Hepatocyte (in vitro differentiated cells): Measurements from ENCODE around the gene BORCS6. TPM values are rescaled to one million over a fixed set of nuclear protein-coding genes. Genes with fewer than 3 reads are reported as not detected.

Experiments
- DNase-seq: peaks from one replicate; pipeline ENCODE4 v3.0.0-alpha.2; 2016; ENCODE audit warnings: low spot score
- H2AFZ ChIP-seq: fragments of 200-600 bp; sonication (generic); 2 replicates; pipeline ENCODE4 v1.6.0; 2016; ENCODE audit warnings: antibody characterized with exemption, mild to moderate bottlenecking
- H3K27ac ChIP-seq: fragments of 200-600 bp; sonication (generic); 2 replicates; pipeline ENCODE4 v1.5.1; 2016; ENCODE audit warnings: mild to moderate bottlenecking
- H3K27me3 ChIP-seq: fragments of 200-600 bp; sonication (generic); 2 replicates; pipeline ENCODE4 v1.6.1; 2016
- H3K36me3 ChIP-seq: fragments of 200-600 bp; sonication (generic); replicated peaks from 2 replicates; pipeline ENCODE4 v1.5.1; 2016; ENCODE audit warnings: low read depth; ENCODE audit not compliant: insufficient read depth
- H3K4me1 ChIP-seq: fragments of 200-600 bp; sonication (generic); 2 replicates; pipeline ENCODE4 v1.5.1; 2016; ENCODE audit warnings: mild to moderate bottlenecking, moderate library complexity; ENCODE audit not compliant: insufficient read depth
- H3K4me2 ChIP-seq: fragments of 200-600 bp; sonication (generic); 2 replicates; pipeline ENCODE4 v1.6.0; 2016
- H3K4me3 ChIP-seq: fragments of 200-600 bp; sonication (generic); 2 replicates; pipeline ENCODE4 v1.5.1; 2016; ENCODE audit warnings: mild to moderate bottlenecking
- H3K79me2 ChIP-seq: fragments of 200-600 bp; sonication (generic); 2 replicates; pipeline ENCODE4 v1.6.0; 2017; ENCODE audit warnings: mild to moderate bottlenecking
- H3K9me2 ChIP-seq: fragments of 200-600 bp; sonication (generic); replicated peaks from 2 replicates; pipeline ENCODE4 v1.6.0; 2017; ENCODE audit warnings: mild to moderate bottlenecking; ENCODE audit not compliant: insufficient read depth
- H3K9me3 ChIP-seq: fragments of 200-600 bp; sonication (generic); 2 replicates; pipeline ENCODE4 v1.5.1; 2016; ENCODE audit warnings: low read depth, mild to moderate bottlenecking
- H4K20me1 ChIP-seq: fragments of 200-600 bp; sonication (generic); 2 replicates; pipeline ENCODE4 v1.6.0; 2016; ENCODE audit warnings: mild to moderate bottlenecking; ENCODE audit not compliant: insufficient read depth, poor library complexity, severe bottlenecking
- EZH2 ChIP-seq: fragments of 200-600 bp; sonication (generic); IDR thresholded peaks from 2 replicates; pipeline ENCODE4 v1.6.1; 2016; ENCODE audit warnings: antibody characterized with exemption, mild to moderate bottlenecking, borderline replicate concordance
- EZH2phosphoT487 ChIP-seq: fragments of 200-600 bp; sonication (generic); IDR thresholded peaks from one replicate; pipeline ENCODE4 v1.6.1; 2018; ENCODE audit warnings: antibody characterized with exemption, mild to moderate bottlenecking, low read depth, moderate library complexity; ENCODE audit not compliant: unreplicated experiment, severe bottlenecking
- WGBS: methylation state at CpG from one replicate; pipeline ENCODE4 v1.1.6; 2016; ENCODE audit warnings: low lambda C conversion rate; ENCODE audit errors: missing lambda C conversion rate; 5-methylcytosine and 5-hydroxymethylcytosine counted together
- polyA plus RNA-seq: library from polyadenylated mRNA; unstranded; fragments of >200 nt; fragmentation: Nextera tagmentation; extraction: Ambion mirVana; gene quantifications from 2 replicates; pipeline ENCODE4 v1.2.1, GENCODE V29; 2016
- total RNA-seq: library from RNA; depleted of rRNA; stranded (reverse); fragments of >200 nt; gene quantifications from 2 replicates; pipeline ENCODE4 v1.2.3, GENCODE V29; 2014
- TF ChIP-seq, protein P1 (sequence below): fragments of 200-600 bp; sonication (generic); IDR thresholded peaks from 2 replicates; pipeline ENCODE4 v1.5.1; 2016; ENCODE audit warnings: antibody characterized with exemption, mild to moderate bottlenecking; ENCODE audit not compliant: poor library complexity

The BORCS6 gene
- total and polyA plus RNA-seq, 2 experiments from 2014 or later, result 9.4 to 10.2 TPM

DNA sequence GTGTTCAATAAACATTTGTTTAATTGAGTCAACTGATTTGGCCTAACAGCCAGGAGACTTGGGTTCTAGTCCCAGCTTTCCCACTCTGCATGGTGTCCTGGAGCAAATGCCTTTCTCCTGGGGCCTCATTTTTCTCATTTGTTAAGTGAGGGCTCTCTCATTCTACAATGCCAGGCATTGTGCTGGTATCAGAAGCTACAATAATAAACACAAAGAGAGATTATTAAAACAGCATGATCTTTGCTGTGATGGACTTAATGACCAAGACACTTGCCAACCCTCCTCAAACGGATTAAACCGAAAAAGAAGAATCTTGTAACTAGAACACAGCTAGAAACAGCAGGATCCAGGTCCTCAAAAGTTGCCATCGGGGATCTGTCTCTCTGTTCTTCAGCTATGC, 22.5 kb downstream of the BORCS6 start:
- Histone ChIP-seq H3K27ac (no peak overlapping the region), H3K79me2 (peaks cover 10% of the 10 kb centered on the region), H3K4me3 (no peak overlapping the region), H3K36me3 (no peaks in the 10 kb centered on the region), H3K27me3 (no peaks in the 10 kb centered on the region), H3K4me1 (peaks cover 13% of the 10 kb centered on the region), H3K9me2 (no peaks in the 10 kb centered on the region), H4K20me1 (no peaks in the 10 kb centered on the region), H2AFZ (no peak overlapping the region), H3K9me3 (no peaks in the 10 kb centered on the region), H3K4me2 (no peak overlapping the region)
- 86% methylated on average over 3 of the region's 3 CpGs for WGBS
- no peak for TF ChIP-seq EZH2
- TF ChIP-seq EZH2phosphoT487, result no peak
- TF ChIP-seq, protein P1, sequence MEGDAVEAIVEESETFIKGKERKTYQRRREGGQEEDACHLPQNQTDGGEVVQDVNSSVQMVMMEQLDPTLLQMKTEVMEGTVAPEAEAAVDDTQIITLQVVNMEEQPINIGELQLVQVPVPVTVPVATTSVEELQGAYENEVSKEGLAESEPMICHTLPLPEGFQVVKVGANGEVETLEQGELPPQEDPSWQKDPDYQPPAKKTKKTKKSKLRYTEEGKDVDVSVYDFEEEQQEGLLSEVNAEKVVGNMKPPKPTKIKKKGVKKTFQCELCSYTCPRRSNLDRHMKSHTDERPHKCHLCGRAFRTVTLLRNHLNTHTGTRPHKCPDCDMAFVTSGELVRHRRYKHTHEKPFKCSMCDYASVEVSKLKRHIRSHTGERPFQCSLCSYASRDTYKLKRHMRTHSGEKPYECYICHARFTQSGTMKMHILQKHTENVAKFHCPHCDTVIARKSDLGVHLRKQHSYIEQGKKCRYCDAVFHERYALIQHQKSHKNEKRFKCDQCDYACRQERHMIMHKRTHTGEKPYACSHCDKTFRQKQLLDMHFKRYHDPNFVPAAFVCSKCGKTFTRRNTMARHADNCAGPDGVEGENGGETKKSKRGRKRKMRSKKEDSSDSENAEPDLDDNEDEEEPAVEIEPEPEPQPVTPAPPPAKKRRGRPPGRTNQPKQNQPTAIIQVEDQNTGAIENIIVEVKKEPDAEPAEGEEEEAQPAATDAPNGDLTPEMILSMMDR, result no peak
- no peak for DNase-seq

DNA sequence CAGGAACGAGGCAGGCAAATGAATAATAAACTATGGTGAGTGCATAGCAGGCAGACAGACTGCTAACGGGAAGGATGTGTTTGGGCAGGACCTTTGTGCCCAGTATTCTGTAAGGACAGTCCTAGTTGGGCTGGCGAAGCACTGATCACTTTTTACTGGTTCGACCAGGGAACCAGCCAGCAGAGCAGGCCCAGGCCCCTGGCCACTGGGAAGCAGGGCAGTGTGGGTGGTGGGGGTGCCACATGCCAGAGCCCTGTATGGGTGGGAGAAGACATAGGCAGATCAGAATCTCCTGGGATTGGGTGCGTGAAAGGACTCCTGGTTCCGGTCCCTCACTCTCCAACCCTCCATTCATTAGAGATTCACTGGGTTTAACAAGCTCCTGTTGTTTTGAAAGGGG, 23.2 kb downstream of the BORCS6 start:
- Histone ChIP-seq H3K4me3 (no peak overlapping the region), H3K27me3 (no peaks in the 10 kb centered on the region), H4K20me1 (peaks cover 4% of the 10 kb centered on the region), H3K4me1 (peaks cover 16% of the 10 kb centered on the region), H2AFZ (no peak overlapping the region), H3K4me2 (no peak overlapping the region), H3K36me3 (no peaks in the 10 kb centered on the region), H3K9me2 (no peaks in the 10 kb centered on the region), H3K27ac (no peak overlapping the region), H3K9me3 (no peaks in the 10 kb centered on the region), H3K79me2 (peaks cover 18% of the 10 kb centered on the region)
- TF ChIP-seq EZH2 (no peak), EZH2phosphoT487 (no peak)
- TF ChIP-seq, protein P1, result no peak
- whole genome bisulfite sequencing, result 94% methylated on average over 6 of the region's 6 CpGs
- no peak for DNase-seq

DNA sequence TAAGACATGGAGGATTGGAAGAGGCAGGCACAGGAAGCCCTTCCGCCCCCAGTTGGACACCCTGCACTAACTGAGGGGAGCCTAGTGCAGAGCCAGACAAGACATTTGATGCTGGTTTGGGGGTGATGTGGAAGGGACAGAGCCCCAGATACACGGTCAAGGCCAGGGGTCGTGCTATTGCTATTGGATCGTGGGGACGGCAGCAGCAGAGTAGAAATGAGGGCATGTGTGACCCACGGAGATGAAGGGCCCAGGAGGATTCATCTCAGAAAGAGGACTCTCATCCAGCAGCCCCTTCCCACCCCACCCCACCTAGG, 25.2 kb downstream of the BORCS6 start:
- H3K4me2 ChIP-seq, result peak overlapping the region; percentile 97

More for the DNA sequence above, 25.2 kb downstream of the BORCS6 start:
- DNase-seq, result no peak
- Histone ChIP-seq H3K27me3 (no peaks in the 10 kb centered on the region), H3K27ac (peak overlapping the region; percentile 100), H2AFZ (no peak overlapping the region), H3K9me3 (no peaks in the 10 kb centered on the region), H3K9me2 (no peaks in the 10 kb centered on the region), H3K4me1 (peaks cover 25% of the 10 kb centered on the region), H3K36me3 (no peaks in the 10 kb centered on the region), H3K4me3 (no peak overlapping the region), H4K20me1 (peaks cover 5% of the 10 kb centered on the region), H3K79me2 (peaks cover 27% of the 10 kb centered on the region)
- TF ChIP-seq, protein P1, result no peak
- no peak for TF ChIP-seq EZH2phosphoT487
- 79% methylated on average over 6 of the region's 6 CpGs for WGBS
